ENCODE results near the gene STT3A.

Gene STT3A

DNA sequence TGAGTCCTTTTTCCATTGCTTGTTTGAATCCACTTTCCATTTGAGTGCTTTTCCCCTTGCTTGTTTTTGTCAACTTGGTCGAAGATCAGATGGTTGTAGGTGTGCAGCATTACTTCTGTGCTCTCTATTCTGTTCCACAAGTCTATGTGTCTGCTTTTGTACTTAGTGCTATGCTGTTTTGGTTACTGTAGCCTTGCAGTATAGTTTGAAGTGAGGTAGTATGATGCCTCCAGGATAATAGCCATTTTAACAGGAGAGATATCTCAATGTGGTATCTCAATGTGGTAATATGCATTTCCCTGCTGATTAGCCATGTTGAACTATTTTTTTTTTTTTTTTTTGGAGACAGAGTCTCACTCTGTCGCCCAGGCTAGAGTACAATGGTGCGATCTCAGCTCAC lies 71.3 kb downstream of the STT3A start:
- no peak for DNase-seq (ENCODE audit: low read depth)

DNA sequence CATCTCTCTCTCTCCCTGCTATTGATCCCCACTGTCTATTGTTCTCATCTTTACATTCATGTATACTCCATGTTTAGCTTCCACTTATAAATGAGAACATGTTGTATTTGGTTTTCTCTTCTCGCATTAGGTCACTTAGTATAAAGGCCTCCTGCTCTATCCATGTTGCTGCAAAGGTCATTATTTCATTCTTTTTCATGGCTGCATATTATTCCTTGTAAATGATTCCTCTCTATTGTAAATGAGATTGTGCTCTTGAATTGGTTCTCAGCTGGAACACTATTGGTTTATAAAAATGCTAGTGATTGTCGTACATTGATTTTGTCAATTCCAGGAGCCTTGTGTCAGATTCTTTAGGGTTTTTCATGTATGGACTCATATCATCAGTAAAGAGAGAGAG lies 74.5 kb downstream of the STT3A start:
- DNase-seq (ENCODE audit: low read depth), result no peak

- no peak for DNase-seq (ENCODE audit: low read depth)
These were observed 77.5 kb downstream of the STT3A start for GRCh38 chr11:125670172-125670571.

- DNase-seq (ENCODE audit: low read depth), result no peak
These were observed 78.9 kb downstream of the STT3A start for GRCh38 chr11:125671561-125671960.

Data from GM04504 (cell line).